ENCODE measurements around the gene ACTN1. TPM values are rescaled to one million over a fixed set of nuclear protein-coding genes. Genes with fewer than 3 reads are reported as not detected.

Gene ACTN1
- total RNA-seq, 1 donor: 62.5 TPM

GRCh38 chr14:68970038-68970612 lies 9.0 kb downstream of the ACTN1 start:
- peak in 2 of 3 donors; percentile 21 to 44 for DNase-seq (ENCODE audit: low read depth in 2 of 3, low spot score in 2 of 3)

GRCh38 chr14:68969278-68970033 lies 9.6 kb downstream of the ACTN1 start:
- DNase-seq (ENCODE audit: low read depth in 2 of 3, low spot score in 2 of 3): no peak

DNA sequence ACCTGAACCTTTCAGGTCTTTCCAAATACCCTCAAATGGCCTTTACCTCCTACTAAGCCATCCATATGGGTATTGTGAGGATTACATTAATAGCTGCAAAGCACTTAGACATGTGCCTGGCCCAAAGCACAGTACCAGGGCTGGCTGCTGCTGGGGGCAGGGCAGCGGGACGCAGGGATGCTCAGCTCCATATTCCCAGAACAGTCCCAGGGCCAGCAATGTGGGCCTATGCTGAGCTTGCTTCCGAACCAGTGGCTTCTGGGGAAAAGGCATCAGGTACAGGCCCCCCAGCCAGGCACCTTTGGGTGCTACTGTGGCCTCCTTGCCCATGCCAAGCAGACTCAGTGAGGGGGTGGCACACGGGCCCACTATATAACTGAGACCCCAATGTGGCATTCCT lies 10.4 kb downstream of the ACTN1 start:
- no peak for DNase-seq (ENCODE audit: low read depth in 2 of 3, low spot score in 2 of 3)

GRCh38 chr14:68968051-68968450 lies 11.1 kb downstream of the ACTN1 start:
- DNase-seq (ENCODE audit: low read depth in 2 of 3, low spot score in 2 of 3): peak in 1 of 3 donors; percentile 57

DNA sequence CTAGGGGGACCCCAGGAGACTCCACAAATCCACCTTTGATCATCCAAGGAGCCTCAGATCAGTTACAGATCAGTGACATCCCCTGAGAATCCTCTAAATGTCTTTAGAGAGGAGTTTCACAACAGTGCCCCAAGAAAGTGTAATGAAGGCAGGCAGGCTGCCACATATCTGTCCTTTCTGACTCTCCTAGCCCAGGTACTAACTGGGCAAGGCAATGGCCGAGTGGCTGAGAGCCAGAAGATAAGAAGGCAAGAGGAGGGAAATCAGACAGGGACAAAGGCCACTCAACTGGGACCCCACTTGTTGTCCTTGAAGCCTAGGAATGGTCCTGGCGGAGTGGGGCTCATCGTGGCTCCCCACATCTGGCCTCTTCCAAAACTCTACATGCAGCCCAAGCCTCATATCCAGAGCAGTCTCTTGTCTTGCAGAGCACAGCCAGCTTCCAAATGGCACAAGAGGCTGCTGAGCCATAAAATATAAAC lies 11.6 kb downstream of the ACTN1 start:
- DNase-seq (ENCODE audit: low read depth in 2 of 3, low spot score in 2 of 3): no peak

GRCh38 chr14:68966872-68967301 lies 12.2 kb downstream of the ACTN1 start:
- no peak for DNase-seq (ENCODE audit: low read depth in 2 of 3, low spot score in 2 of 3)

DNA sequence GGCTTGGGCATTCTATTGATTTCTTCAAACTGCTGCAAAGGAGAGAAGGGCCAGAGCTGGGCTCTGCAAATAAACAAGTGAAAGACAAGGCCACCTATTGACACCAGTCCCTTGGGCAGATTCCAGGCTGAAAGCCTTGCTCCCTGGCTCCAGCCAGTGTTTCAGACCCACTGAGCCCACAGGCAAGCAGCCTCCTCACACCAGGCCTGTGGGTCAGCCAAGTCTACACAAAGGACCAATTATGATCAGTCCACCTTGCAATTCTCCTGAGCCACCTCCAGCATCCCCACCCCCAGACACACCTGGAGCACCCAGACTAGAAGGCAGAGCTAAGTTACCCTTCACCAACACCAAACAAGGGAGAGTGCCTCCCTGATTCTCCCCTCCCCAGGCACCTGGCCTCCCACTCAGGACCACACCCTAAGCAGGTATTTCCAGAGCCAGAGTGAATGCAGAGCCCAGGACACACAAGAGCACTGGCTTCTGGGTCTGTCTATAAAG lies 13.8 kb downstream of the ACTN1 start:
- no peak for DNase-seq (ENCODE audit: low read depth in 2 of 3, low spot score in 2 of 3)

GRCh38 chr14:68964300-68965093 lies 14.6 kb downstream of the ACTN1 start:
- DNase-seq (ENCODE audit: low read depth in 2 of 3, low spot score in 2 of 3): no peak

DNA sequence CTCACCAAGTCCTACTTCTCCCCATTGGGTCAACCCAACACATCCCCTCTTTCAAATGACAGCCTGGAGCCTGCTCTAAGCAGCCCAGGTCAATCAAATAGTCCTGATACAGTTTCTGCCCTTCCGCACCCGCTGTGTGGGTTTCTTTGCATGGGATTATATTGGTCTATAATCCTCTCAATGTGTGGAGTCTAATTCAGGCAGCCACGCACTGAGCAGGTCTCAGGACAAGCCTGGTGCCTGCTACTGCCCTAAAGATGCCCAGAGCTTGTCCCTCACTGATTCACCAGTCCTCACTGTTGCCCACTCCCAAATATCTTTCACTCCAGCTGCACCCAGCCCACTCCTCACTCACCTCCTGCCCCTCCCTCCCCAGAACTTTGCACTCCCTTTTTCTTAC lies 16.4 kb downstream of the ACTN1 start:
- DNase-seq (ENCODE audit: low read depth in 2 of 3, low spot score in 2 of 3): no peak

GRCh38 chr14:68961781-68962584 lies 17.1 kb downstream of the ACTN1 start:
- DNase-seq (ENCODE audit: low read depth in 2 of 3, low spot score in 2 of 3): no peak

DNA sequence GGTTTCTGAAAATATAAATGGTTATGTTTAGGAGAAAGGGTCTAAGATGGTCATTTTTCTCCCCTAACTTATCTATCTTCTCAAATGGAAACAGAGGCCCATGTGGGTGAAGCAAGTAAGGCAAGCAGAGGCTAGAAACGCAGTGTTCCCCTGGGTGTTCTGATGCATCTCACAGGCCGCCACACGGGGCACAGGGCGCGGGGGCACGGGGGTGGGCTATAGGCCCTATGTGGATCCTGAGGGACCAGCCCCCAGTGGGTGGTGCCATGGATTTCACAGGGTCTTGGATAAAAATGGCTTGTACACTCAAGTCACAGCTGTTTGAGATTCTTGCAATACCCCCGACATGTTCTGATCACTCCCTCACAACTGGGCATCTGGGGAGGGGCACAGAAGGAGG lies 17.7 kb downstream of the ACTN1 start:
- DNase-seq (ENCODE audit: low read depth in 2 of 3, low spot score in 2 of 3): no peak

- DNase-seq (ENCODE audit: low read depth in 2 of 3, low spot score in 2 of 3): no peak
These were observed 19.0 kb downstream of the ACTN1 start for GRCh38 chr14:68960123-68960522.

GRCh38 chr14:68959035-68959434 lies 20.1 kb downstream of the ACTN1 start:
- DNase-seq (ENCODE audit: low read depth in 2 of 3, low spot score in 2 of 3): no peak

- DNase-seq (ENCODE audit: low read depth in 2 of 3, low spot score in 2 of 3): no peak
These were observed 20.5 kb downstream of the ACTN1 start for GRCh38 chr14:68958553-68958952.

- DNase-seq (ENCODE audit: low read depth in 2 of 3, low spot score in 2 of 3): no peak
These were observed 21.3 kb downstream of the ACTN1 start for GRCh38 chr14:68957775-68958174.

DNA sequence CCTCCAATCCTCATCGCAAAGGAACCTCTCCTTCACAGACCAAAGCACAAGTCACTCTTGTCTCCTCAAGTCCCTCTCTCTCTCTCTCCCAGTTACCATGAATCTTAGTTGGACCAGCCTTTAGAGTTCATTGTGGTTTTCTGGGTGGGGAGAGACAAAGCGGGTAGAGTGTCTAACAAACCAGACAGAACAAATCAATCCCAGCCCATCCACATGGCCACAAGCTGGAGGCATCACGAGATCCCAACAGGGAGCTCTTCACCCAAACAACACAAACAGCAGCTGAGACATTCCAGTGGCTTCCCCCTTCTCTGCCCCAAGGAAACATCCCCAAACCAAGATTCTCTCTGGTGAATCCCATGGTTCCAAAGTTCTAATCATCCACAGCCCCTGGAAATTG lies 22.4 kb downstream of the ACTN1 start:
- no peak for DNase-seq (ENCODE audit: low read depth in 2 of 3, low spot score in 2 of 3)

DNA sequence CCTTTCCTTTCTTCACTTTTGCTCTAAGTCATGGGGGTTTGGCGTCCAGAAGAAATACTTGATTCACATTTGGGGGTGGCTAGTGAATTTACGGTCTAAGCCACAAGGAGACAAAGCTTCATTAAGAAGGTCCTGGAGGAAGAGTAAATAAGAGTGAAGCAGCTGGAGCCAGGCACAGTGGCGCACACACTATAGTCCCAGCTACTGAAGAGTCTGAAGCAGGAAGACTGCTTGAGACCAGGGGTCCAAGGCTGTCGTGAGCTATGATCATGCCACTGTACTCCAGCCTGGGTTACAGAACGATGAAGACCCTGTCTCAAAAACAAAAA lies 23.3 kb downstream of the ACTN1 start:
- no peak for DNase-seq (ENCODE audit: low read depth in 2 of 3, low spot score in 2 of 3)

DNA sequence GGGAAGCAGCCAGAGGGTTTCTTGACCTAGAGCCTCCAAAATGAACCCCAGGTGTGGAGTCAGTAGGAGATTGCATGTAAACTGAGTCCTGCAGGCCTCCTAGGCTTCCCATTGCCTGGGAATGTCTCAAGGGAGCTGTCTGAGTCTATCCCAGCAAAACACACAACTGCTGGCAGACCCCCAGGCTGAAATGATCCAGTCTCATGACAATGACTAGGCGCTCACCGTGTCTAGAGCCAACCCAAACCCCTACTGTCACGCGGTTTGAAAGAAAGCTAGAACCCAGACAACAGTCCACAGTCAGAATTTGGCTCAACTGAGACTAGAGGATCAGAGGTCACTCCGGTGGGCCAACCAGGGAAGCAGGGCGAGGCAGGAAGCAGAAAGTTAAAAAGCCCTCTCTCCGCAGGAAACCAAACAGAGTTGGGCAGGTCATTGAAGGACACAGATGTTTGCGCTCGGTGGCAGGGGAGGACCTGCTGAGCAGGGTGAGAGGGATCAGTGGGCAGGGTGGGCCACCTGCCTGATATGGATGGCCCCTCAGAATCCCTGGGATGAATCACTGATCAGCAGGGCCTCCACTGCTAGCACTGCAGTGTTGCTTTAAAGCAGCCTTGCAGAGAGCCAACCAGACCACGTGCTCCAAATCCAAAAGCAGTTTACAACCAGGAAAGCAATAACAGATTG lies 23.8 kb downstream of the ACTN1 start:
- DNase-seq (ENCODE audit: low read depth in 2 of 3, low spot score in 2 of 3): no peak

DNA sequence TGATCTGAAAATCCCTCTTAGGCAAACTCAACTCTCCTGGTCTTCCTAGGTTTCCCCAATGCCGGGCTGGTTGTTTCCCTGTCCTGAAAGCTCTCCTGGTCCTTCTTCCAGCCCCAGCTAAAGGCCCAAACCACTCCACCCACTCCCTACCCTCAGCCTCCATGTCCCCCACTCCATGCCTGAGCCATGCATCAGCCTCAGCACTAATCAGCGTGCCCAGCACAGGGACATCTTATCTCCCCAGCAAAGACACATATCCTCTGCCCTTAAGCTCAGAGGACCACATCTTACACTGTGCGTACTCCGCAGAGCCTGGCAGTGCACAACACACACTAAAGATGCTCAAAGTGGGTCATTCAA lies 25.9 kb downstream of the ACTN1 start:
- no peak for DNase-seq (ENCODE audit: low read depth in 2 of 3, low spot score in 2 of 3)

- DNase-seq (ENCODE audit: low read depth in 2 of 3, low spot score in 2 of 3): no peak
These were observed 26.4 kb downstream of the ACTN1 start for GRCh38 chr14:68952531-68953195.

Measured in hematopoietic multipotent progenitor cell (in vitro differentiated cells).